Measurements from ENCODE around the gene TMED10. TPM values are rescaled to one million over a fixed set of nuclear protein-coding genes. Genes with fewer than 3 reads are reported as not detected.
"Not testable (repeated sequence)": the region's sequence is repeated elsewhere in the genome, so short reads cannot be mapped to it uniquely, and the experiment has no call there.

Gene TMED10
- total and polyA plus RNA-seq, 8 donors, result 26.6 to 292 (median 97.4) TPM

GRCh38 chr14:75153295-75153694 is 23.1 kb downstream of the TMED10 start:
- H3K4me1 ChIP-seq, result peaks cover 12 to 73% (median 30%) of the 10 kb centered on the region in 4 donors
- no peak overlapping the region for H3K27ac ChIP-seq
- H3K4me3 ChIP-seq, result no peak overlapping the region
- TF ChIP-seq POLR2A (IDR thresholded peaks at IDR 0.05), result no peak
- TF ChIP-seq POLR2AphosphoS5 (IDR thresholded peaks at IDR 0.05), result no peak
- no peak for TF ChIP-seq EP300 (IDR thresholded peaks at IDR 0.05)
- intact Hi-C loops (cut with DNase I; ENCODE audit: low total_unique reads), result no loop called here
- WGBS, 5 donors, result 25 to 45% (median 38%) methylated on average over 1 of the region's 1 CpG
- H3K9me3 ChIP-seq, result no peaks in the 10 kb centered on the region
- DNase-seq, result peak in 1 of 2 donors; percentile 46
- H3K36me3 ChIP-seq, result peaks cover 13 to 29% (median 20%) of the 10 kb centered on the region in 4 donors
- H3K27me3 ChIP-seq, result no peaks in the 10 kb centered on the region

DNA sequence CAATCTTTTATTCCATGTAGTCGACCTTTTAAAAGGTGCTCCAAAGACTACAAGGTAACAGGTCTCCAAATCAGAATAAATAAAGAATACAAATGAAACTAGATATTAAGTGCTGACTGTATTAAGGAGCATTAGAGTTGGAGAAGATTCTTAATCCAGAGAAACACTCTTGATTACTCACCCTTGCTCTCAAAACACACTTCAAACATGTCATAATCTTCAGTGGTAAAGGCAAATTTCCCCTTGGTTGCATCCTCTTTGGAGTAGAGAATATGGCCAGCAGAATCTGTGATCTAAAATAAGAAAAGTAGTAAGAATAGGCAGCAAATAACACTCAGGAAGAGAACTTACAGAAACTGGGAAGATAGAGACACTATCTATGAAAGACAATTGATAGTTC is 24.6 kb downstream of the TMED10 start:
- TF ChIP-seq POLR2A (IDR thresholded peaks at IDR 0.05) (no peak), EP300 (IDR thresholded peaks at IDR 0.05) (no peak), CTCF (IDR thresholded peaks at IDR 0.05) (no peak), POLR2AphosphoS5 (IDR thresholded peaks at IDR 0.05) (no peak)
- Histone ChIP-seq H3K27ac (no peak overlapping the region), H3K4me1 (peaks cover 19 to 73% (median 44%) of the 10 kb centered on the region in 4 donors), H3K27me3 (no peaks in the 10 kb centered on the region), H3K36me3 (peaks cover 13 to 33% (median 20%) of the 10 kb centered on the region in 4 donors), H3K4me3 (no peak overlapping the region), H3K9me3 (no peaks in the 10 kb centered on the region)
- WGBS, 5 donors, result 39 to 61% (median 58%) methylated on average over 1 of the region's 1 CpG
- intact Hi-C loops (cut with DNase I; ENCODE audit: low total_unique reads), result no loop called here
- no peak for DNase-seq

GRCh38 chr14:75150637-75151036 is 25.8 kb downstream of the TMED10 start:
- H3K4me3 ChIP-seq; H3K27me3 ChIP-seq; intact Hi-C loops (cut with DNase I; ENCODE audit: low total_unique reads); DNase-seq; H3K9me3 ChIP-seq: not testable (repeated sequence)
- Histone ChIP-seq H3K36me3 (peaks cover 13 to 38% (median 20%) of the 10 kb centered on the region in 4 donors), H3K27ac (peak overlapping the region in 2 of 5 donors; percentile 87 to 89), H3K4me1 (peaks cover 19 to 81% (median 50%) of the 10 kb centered on the region in 4 donors)
- WGBS, 5 donors, result 49 to 72% (median 62%) methylated on average over 6 of the region's 6 CpGs

DNA sequence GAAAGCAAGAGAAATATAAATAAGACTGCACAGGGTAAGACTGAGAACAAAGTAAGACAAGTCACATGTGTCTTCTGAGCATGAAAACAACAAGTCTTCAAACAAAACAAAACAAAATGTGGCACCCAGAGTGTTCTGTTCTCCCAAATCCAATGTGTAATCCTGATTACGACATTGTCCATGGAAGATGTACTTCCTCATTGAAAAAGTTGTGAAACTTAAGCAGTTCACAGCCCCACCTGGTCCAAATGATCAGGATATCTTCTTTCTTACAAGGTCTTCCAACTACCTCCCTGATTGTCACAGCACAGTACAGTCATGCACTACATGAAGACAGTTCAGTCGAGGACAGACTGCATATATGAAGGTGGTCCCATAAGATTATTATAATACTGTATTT is 26.3 kb downstream of the TMED10 start:
- Histone ChIP-seq H3K27me3 (no peaks in the 10 kb centered on the region), H3K9me3 (no peaks in the 10 kb centered on the region), H3K4me3 (no peak overlapping the region), H3K27ac (peak overlapping the region in 4 of 5 donors; percentile 81 to 89 (median 86)), H3K36me3 (peaks cover 16 to 38% (median 24%) of the 10 kb centered on the region in 4 donors), H3K4me1 (peaks cover 22 to 83% (median 52%) of the 10 kb centered on the region in 4 donors)
- DNase-seq, result no peak
- no peak for TF ChIP-seq POLR2A (IDR thresholded peaks at IDR 0.05)
- TF ChIP-seq CTCF (IDR thresholded peaks at IDR 0.05), result no peak
- TF ChIP-seq POLR2AphosphoS5 (IDR thresholded peaks at IDR 0.05), result peak in 2 of 3 donors; percentile 13 to 33
- no peak for TF ChIP-seq EP300 (IDR thresholded peaks at IDR 0.05)
- 69 to 83% (median 78%) methylated on average over 2 of the region's 2 CpGs for WGBS, 5 donors
- intact Hi-C loops (cut with DNase I; ENCODE audit: low total_unique reads), result no loop called here

DNA sequence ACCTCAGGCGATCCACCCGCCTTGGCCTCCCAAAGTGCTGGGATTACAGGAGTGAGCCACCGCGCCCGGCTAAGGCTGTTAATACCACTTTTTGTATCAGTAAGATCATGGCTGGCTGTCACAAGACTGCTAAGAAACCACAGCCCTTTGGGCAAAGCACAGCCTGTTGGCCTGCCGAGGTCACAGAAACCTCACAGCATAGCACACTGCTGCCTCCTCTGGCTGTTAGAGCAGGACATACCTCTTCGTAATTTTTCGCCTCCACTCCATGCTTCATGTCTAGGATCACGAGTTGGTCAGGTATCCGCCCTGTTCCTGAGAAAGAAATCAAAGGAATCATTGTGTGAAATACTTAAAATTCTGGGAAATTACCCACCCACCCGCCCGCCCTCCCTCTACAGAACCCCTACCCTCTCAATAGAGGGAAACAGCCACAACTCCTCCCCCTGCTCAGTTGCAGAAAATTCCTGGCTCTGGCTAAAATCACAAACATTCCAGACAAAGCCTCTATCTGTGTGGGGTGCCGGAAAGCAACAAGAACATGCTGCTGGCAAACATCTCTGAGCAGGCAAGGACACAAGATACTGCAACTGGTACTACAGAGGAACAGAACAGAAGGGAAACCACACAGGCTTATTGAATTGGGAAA is 28.9 kb downstream of the TMED10 start:
- 23 to 42% (median 34%) methylated on average over 10 to 13 of the region's 13 CpGs for WGBS, 5 donors
- Histone ChIP-seq H3K4me1 (peaks cover 19 to 92% (median 60%) of the 10 kb centered on the region in 4 donors), H3K9me3 (no peaks in the 10 kb centered on the region), H3K36me3 (peaks cover 17 to 49% (median 36%) of the 10 kb centered on the region in 4 donors), H3K27me3 (no peaks in the 10 kb centered on the region), H3K4me3 (no peak overlapping the region), H3K27ac (peak overlapping the region; percentile 81 to 89 (median 84))
- peak; percentile 69 to 88 for DNase-seq
- TF ChIP-seq POLR2AphosphoS5 (IDR thresholded peaks at IDR 0.05) (peak; percentile 36 to 60 (median 54)), POLR2A (IDR thresholded peaks at IDR 0.05) (no peak), CTCF (IDR thresholded peaks at IDR 0.05) (peak in 3 of 7 experiments; percentile 22 to 43 (median 37))
- intact Hi-C loops (cut with DNase I; ENCODE audit: low total_unique reads), result no loop called here
